Bronchial smooth muscle cell (primary cell): ENCODE data around the gene CDY1. TPM values are rescaled to one million over a fixed set of nuclear protein-coding genes. Genes with fewer than 3 reads are reported as not detected.

Experiments used
- total RNA-seq: library from RNA; depleted of rRNA; stranded (reverse); fragments of >200 nt; gene quantifications from 2 replicates; pipeline ENCODE4 v1.2.1, GENCODE V29; 2014

Gene CDY1
- not detected in 2 replicates for total RNA-seq

GRCh38 chrY:25621817-25622216 is at the start of gene CDY1:
Gene CDY1 (plus strand): TSS chrY:25622117. CDS start chrY:25622443, 326 bp downstream.

